Ectodermal cell (in vitro differentiated cells): ENCODE measurements around the gene ZNF112.
A peak's percentile ranks its signal among the peaks of the same experiment; 100 is the strongest.

Source experiments
- H3K27ac ChIP-seq: 2 replicates; pipeline ENCODE4 v1.7.0; 2013; ENCODE audit warnings: mild to moderate bottlenecking, low read depth, low read length; ENCODE audit not compliant: insufficient read depth, poor library complexity, severe bottlenecking
- H3K27me3 ChIP-seq: 2 replicates; pipeline ENCODE4 v1.7.0; 2013; ENCODE audit warnings: mild to moderate bottlenecking, low read length; ENCODE audit not compliant: insufficient read depth, control insufficient read depth, poor library complexity, severe bottlenecking
- H3K36me3 ChIP-seq: one replicate; pipeline ENCODE4 v1.7.0; 2013; ENCODE audit warnings: low read length; ENCODE audit not compliant: control insufficient read depth, insufficient read depth
- H3K4me1 ChIP-seq: one replicate; pipeline ENCODE4 v1.7.0; 2013; ENCODE audit warnings: low read length; ENCODE audit not compliant: control insufficient read depth, insufficient read depth
- H3K4me3 ChIP-seq: 2 replicates; pipeline ENCODE4 v1.7.0; 2013; ENCODE audit warnings: low read depth, low read length, control low read depth; ENCODE audit not compliant: insufficient read depth
- H3K9me3 ChIP-seq: 2 replicates; pipeline ENCODE4 v1.7.0; 2013; ENCODE audit warnings: mild to moderate bottlenecking, low read length, moderate library complexity; ENCODE audit not compliant: control insufficient read depth
- WGBS, 2 experiments: methylation state at CpG; one replicate each; pipeline ENCODE4 v1.1.7; 2013; ENCODE audit warnings: missing lambda C conversion rate in 2 of 2; 5-methylcytosine and 5-hydroxymethylcytosine counted together

Gene ZNF112

GRCh38 chr19:44303320-44303719 is 53.2 kb downstream of the ZNF112 start:
- Histone ChIP-seq H3K9me3 (no peaks in the 10 kb centered on the region), H3K36me3 (peaks cover 6% of the 10 kb centered on the region), H3K27ac (no peak overlapping the region), H3K4me1 (peaks cover 4% of the 10 kb centered on the region), H3K4me3 (peak overlapping the region; percentile 86), H3K27me3 (no peaks in the 10 kb centered on the region)
- 84 to 87% methylated on average over 3 to 4 of the region's 4 CpGs for WGBS, 2 experiments

GRCh38 chr19:44284968-44285367 is 71.5 kb downstream of the ZNF112 start:
- no peak overlapping the region for H3K27ac ChIP-seq
- no peaks in the 10 kb centered on the region for H3K27me3 ChIP-seq
- no peaks in the 10 kb centered on the region for H3K4me1 ChIP-seq
- H3K9me3 ChIP-seq: peaks cover 2% of the 10 kb centered on the region
- H3K36me3 ChIP-seq: peaks cover 22% of the 10 kb centered on the region
- WGBS, 2 experiments: 87 to 89% methylated on average over 4 of the region's 4 CpGs
- H3K4me3 ChIP-seq: no peak overlapping the region

GRCh38 chr19:44282846-44283245 is 73.6 kb downstream of the ZNF112 start:
- no peaks in the 10 kb centered on the region for H3K27me3 ChIP-seq
- H3K27ac ChIP-seq: no peak overlapping the region
- H3K4me3 ChIP-seq: no peak overlapping the region
- H3K4me1 ChIP-seq: no peaks in the 10 kb centered on the region
- H3K9me3 ChIP-seq: peaks cover 5% of the 10 kb centered on the region
- 95 to 97% methylated on average over 3 of the region's 3 CpGs for WGBS, 2 experiments
- H3K36me3 ChIP-seq: peaks cover 10% of the 10 kb centered on the region

GRCh38 chr19:44280916-44281315 is 75.6 kb downstream of the ZNF112 start:
- Histone ChIP-seq H3K4me1 (no peaks in the 10 kb centered on the region), H3K36me3 (no peaks in the 10 kb centered on the region), H3K27ac (no peak overlapping the region), H3K27me3 (no peaks in the 10 kb centered on the region), H3K9me3 (peaks cover 8% of the 10 kb centered on the region), H3K4me3 (no peak overlapping the region)
- WGBS, 2 experiments: 92 to 94% methylated on average over 10 of the region's 10 CpGs

GRCh38 chr19:44278181-44278690 is 78.2 kb downstream of the ZNF112 start:
- H3K4me3 ChIP-seq: no peak overlapping the region
- no peak overlapping the region for H3K27ac ChIP-seq
- no peaks in the 10 kb centered on the region for H3K36me3 ChIP-seq
- H3K9me3 ChIP-seq: peaks cover 11% of the 10 kb centered on the region
- H3K27me3 ChIP-seq: no peaks in the 10 kb centered on the region
- H3K4me1 ChIP-seq: no peaks in the 10 kb centered on the region
- 95 to 96% methylated on average over 4 of the region's 4 CpGs for WGBS, 2 experiments

DNA sequence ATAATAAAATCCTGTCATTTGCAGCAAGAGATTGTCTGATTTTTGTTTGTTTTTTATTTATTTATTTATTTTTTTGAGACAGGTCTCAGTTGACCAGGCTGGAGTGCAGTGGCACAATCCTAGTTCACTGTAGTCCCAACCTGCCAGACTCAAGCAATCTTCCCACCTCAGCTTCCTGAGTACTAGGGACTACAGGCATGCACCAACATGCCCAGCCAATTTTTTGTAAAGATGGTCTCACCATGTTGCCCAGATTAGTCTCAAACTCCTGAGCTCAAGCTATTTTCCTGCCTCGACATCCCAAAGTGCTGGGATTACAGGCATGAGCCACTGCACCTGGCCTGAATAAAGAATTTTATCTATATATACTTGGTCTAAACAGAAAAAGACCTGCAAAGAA is 79.1 kb downstream of the ZNF112 start:
- Histone ChIP-seq H3K27me3 (no peaks in the 10 kb centered on the region), H3K36me3 (no peaks in the 10 kb centered on the region), H3K27ac (no peak overlapping the region), H3K4me3 (no peak overlapping the region), H3K9me3 (peaks cover 9% of the 10 kb centered on the region), H3K4me1 (no peaks in the 10 kb centered on the region)
- WGBS, 2 experiments: 100% methylated on average over 1 of the region's 1 CpG
